Activated naive CD4-positive, alpha-beta T cell treated with anti-CD3 and anti-CD28 coated beads, Interleukin-2, amount 50 U/mL, for 16 hours (primary cell): ENCODE results near the gene AKT3.

Experiments
- DNase-seq: peaks from one replicate; pipeline ENCODE4 v3.0.0-alpha.2; 2020

The AKT3 gene

DNA sequence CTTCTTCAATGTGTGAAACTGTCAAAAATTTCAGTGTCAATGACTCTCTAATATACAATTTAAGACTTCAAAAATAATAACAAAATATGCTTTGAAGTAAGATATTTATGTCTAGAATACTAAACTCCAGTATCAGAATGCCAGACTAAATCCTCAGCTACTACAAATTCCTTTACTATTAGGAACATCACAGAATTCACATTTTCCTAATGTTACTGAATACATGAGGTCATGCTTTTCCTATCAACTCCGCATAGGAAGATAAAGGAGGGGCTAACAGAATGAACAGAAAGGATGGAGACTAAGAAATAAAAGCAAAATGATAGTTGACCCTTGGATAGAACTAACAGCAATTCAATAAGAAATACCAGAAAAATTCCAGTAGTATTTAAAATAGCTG, 301.5 kb downstream of the AKT3 start:
- no peak for DNase-seq

- DNase-seq = no peak
These were observed 302.2 kb downstream of the AKT3 start for GRCh38 chr1:243547891-243548290.

DNA sequence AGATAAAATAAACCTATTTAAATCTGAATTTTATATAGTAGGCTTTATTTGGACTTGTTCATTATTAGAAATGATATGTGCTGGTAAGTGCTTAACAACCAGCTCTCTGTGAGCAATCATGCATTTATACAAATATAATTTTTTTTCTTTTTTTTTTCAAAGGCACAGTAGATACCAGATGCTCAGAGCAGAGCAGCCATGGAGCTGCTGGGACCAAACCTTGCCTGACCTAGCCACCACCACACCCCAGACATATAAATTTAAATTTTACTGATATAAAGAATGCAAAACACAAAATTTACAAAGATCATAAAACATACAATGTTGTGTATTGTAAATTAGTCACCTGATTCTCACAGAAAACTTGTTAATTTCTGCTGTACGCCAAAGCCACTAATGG, 303.6 kb downstream of the AKT3 start:
- no peak for DNase-seq

DNA sequence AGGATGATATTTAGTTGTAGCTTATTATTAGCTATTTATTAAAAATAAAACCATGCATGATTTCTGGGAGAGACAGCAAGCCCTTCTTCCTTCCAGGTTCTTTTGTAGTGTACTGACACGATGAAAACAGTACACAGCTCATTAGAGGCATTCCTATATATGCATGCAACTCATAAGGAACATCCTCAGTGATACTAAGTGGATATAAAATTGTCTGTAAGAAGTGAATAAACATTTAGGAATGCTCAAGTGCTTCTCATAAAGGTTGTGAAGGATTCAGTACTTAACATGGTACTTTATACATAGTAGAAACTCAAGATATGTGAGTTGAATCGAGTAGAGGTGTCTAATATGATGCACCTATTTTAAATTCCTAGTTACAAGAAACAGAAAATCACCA, 306.5 kb downstream of the AKT3 start:
- DNase-seq = no peak

DNA sequence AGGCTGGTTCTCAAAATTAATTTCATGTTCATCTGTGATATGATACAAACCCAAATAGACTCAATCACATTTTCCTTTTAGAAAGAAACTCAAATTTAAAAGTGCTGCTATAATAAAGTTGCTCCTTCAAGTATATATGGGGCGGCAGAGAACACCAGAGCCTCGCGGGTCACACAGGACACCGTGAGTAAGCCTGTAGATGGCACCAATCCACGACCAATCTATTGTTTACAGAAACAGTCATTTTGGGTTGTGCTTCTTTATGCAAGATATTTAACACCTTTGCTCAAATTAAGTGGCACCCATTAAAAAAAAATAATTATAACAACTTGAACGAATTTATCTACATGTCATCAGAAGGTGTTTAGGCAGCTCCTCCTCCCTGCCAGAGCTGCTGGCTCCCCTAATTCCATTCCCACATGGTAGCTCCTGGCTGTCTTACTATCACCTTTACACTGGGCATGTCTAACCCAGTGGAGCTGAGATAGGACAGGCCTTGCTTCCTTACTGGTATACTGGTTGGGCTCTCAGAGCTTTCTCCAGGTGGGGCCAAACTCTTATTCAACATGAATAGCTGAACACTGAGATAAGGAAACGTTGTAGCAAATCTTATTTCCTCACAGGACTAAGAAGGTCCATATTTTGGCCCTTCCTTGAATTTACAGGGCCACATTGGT, 307.2 kb downstream of the AKT3 start:
- DNase-seq = no peak

DNA sequence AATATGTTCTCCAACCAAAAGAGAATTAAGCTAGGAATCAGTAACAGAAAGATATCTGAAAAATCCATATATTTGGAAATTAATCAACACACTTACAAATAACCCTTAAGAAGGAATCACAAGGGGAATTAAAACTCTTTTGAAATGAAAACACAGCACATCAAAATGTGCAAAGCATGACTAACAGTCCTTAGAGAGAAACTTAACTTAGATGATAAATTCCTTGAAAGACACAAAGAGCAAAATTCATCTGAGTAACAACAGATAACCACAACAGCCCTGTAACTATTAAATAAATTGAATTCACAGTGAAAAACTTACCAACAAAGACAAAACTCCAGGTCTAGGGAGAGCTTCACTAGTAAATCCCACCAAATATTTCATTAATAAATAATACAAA, 310.4 kb downstream of the AKT3 start:
- DNase-seq = no peak

GRCh38 chr1:243535014-243535413, 315.0 kb downstream of the AKT3 start:
- DNase-seq = no peak

- DNase-seq = no peak
These were observed 320.5 kb downstream of the AKT3 start for GRCh38 chr1:243529512-243529911.

DNA sequence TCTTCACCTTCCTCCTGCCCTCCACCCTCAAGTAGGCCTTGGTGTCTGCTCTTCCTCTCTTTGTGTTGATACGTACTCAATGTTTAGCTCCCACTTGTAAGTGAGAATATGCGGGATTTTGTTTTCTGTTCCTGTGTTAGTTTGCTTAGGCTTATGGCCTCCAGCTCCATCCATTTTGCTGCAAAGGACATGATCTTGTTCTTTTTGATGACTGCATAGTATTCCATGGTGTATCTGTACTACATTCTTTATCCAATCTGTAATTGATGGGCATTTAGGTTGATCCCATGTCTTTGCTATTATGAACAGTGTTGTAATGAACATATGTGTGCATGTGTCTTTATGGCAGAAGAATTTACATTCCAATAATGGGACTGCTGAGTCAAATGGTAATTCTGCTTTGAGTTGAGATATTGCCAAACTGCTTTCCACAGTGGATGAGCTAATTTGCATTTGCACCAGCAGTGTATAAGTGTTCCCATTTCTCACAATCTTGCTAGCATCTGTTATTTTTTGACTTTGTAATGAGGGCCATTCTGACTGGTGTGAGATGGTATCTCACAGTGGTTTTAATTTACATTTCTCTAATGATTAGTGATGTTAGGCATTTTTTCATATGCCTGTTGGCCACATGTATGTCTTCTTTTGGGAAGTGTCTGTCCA, 321.5 kb downstream of the AKT3 start:
- DNase-seq = no peak

GRCh38 chr1:243526180-243526579, 323.9 kb downstream of the AKT3 start:
- no peak for DNase-seq

GRCh38 chr1:243525085-243525487, 325.0 kb downstream of the AKT3 start:
- DNase-seq = no peak

DNA sequence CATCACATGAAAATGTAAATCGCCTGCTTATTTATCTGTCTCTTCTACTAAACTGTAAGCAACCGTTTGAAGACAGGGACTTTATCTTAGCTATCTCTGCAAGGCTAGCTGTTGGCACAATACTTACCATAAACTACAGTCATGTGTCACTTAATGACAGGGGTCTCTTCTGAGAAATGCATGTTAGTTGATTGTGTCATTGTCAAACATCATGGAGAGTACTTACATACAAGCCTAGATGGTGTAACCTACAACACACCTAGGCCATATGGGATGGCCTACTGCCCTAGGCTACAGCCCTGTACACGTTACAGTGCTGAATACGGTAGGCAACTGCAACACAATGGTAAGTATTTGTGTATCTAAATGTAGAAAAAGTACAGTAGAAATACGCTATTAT, 326.3 kb downstream of the AKT3 start:
- DNase-seq = no peak

DNA sequence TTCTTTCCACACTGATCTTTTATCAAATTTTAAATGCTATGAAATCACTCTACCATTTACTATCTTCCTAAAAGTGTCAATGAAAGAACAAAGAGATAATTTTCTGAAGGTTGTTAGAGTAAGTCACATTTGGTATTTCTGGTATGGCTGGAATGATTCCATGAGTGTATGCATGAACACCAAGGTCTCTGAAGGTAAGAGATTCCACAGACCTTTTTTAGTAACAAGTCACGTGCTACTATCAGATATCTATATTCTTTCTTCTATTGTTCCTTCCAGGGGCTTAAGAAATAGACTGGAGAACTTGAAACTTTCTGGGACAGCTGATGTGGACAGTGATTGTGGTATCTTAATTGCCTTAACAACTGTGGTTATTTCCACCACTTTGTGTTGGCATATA, 329.2 kb downstream of the AKT3 start:
- no peak for DNase-seq

DNA sequence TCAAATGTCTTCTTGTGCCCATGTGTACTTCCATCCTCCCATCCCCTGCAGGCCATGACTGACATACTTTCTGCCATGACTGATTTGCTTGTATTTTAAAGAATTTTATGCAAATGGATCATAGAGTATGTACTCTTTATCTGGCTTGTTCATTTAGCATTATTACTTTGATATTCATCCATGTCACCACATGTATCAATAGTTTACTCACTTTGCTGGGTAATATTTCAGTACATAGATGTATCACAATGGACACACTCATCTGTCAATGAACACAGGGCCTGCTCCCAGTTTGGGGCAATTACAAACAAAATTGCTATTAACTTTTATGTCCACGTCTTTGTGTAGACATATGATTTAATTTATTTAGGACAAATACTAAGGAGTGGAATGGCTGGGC, 335.1 kb downstream of the AKT3 start:
- DNase-seq = no peak

DNA sequence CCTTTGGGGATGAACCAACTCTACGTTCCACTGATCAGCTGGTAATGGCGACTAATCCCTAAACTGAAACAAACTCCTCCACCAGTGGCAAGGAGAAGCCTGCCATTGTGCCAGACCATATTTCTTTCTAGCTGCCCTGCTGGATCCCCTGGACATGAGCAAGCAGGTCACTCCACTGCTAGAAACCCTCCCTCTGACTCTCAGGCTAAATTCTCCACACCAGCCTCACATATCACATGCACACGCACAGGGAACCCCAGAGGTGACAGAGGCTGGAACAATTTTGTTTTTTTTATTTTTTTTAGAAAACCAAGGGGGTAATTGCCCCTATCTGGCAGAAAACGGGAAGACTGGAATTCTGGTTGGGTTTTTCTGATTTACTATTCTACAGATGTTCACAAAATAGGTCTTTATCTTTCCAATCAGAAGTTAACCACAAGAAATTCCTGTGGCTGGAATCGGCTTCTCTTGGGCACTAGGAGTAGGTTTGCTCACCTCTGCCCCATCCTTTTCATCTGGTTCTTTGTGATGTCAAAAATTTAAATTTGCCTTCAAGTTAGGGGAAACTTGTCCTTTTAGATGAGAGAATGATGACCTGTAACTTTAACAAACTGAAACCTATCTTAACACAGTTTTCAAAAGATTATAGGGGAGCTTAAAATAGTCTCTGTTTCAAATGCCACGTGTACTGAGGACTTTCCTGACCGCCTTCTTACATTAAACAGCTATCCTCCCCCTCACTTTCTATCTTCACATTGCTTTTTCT, 336.1 kb downstream of the AKT3 start:
- no peak for DNase-seq

DNA sequence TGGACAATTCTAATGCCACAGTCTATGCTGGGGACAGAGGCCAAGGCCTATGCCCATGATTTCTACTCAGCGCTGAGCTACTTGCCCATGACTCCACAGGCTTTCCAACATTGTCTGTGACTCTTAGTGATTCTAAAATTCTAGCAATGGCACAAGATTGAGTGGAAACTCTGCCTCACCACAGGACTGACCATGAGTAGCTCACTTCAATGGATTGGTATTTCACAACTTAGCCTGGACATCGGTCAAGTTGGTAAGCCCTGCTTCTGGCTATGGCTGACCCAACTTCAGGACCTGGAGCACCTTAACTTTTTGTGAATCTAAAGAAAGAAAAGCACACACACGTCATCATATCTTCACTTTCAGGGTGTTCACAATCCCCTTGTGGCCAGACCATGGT, 339.1 kb downstream of the AKT3 start:
- no peak for DNase-seq

GRCh38 chr1:243508943-243509342, 341.1 kb downstream of the AKT3 start:
- no peak for DNase-seq

GRCh38 chr1:243508303-243508713, 341.7 kb downstream of the AKT3 start:
- no peak for DNase-seq

- no peak for DNase-seq
These were observed 342.3 kb downstream of the AKT3 start for GRCh38 chr1:243507672-243508302.

DNA sequence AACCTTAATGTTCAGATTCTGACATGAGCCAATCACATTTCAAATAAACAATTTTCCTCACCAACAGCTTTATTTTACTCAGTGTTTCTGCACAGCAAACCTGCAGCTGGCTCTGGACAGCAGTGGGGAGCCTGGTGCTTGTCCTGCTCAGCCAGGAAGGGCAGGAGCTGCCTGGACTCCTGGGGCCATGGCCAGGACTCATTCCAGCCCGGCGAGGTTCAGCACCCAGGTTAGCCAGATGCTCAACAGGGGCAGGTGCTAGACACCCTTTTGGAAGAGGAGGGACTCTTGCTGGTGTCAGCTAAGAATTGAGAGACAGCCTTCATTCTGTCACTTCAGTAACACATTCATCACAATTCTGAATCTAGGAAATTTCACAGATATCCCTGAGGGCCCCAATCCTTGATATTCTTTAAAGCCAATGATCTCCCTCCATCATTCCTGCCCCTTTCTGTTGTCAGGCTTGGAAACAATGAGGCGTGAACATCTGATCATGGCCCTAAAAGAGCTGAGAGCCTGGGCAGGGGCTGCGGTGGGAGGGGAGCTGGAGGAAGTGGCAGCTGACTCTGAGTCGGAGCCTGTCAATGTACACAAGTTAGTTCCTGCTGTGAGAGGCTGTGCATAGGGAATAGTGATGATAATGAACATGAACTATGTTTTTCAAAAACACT, 342.9 kb downstream of the AKT3 start:
- DNase-seq = no peak

- no peak for DNase-seq
These were observed 343.9 kb downstream of the AKT3 start for GRCh38 chr1:243505986-243506689.

DNA sequence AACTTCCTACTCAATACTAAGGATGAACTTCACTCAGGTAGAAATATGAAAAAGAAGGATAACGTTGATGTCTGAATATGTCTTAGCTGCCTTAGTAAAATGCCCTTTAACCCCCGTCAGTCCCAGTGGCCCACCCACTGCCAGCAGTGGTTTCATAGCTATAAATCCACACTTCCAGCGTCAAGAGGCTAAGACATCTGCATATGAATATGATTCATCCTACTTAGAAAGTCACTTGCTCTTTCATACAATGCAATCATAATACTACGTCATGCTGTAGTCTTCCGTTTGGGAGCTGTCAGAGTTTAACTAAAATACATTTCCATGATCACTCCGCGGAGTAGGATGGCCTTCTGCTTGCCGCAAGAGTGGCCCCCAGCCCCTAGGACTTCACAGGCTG, 346.9 kb downstream of the AKT3 start:
- DNase-seq = no peak

DNA sequence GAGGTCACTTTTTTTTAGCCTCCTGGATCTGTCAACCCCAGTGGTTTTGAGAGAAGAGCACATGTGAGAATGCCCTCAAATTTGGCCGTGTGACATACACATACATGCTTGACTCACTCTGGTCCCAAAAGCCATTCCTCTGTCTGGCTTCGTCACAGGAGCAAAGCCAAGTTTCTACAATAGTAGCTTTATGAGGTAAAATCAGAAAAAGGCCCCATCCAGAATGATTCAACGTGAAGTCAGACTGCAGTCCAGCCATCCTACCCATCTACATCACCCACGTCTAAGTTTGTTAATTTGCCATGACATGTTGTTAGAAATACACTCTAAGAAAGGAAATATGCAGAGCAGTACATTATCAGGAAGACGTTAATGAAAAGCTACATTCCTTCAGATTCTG, 349.0 kb downstream of the AKT3 start:
- no peak for DNase-seq
